BJ (cell line): ENCODE data around the gene SCAMP2. TPM values are rescaled to one million over a fixed set of nuclear protein-coding genes. Genes with fewer than 3 reads are reported as not detected.
"Not testable (repeated sequence)": the region's sequence is repeated elsewhere in the genome, so short reads cannot be mapped to it uniquely, and the experiment has no call there.

Source experiments
- CTCF ChIA-PET: fragments of 350-600 bp; formaldehyde crosslinking; extraction: SDS; loops from one replicate; lab custom pipeline; 2021; ENCODE audit warnings: antibody characterized with exemption, inconsistent platforms; lab: Yijun Ruan, JAX
- POLR2A ChIA-PET: fragments of 300-600 bp; sonication (Branson Sonifier 250); formaldehyde crosslinking; extraction: SDS; loops from one replicate; lab custom pipeline; 2021; ENCODE audit warnings: antibody characterized with exemption; lab: Charles Lee
- DNase-seq: peaks from one replicate; pipeline ENCODE4 v3.0.0-alpha.2; 2011; ENCODE audit warnings: low read depth
- H3K27me3 ChIP-seq: 2 replicates; pipeline ENCODE4 v1.6.0; 2011; ENCODE audit warnings: low read length; ENCODE audit not compliant: control insufficient read depth, insufficient read depth
- H3K36me3 ChIP-seq: 2 replicates; pipeline ENCODE4 v1.5.1; 2011; ENCODE audit warnings: low read length; ENCODE audit not compliant: control insufficient read depth, insufficient read depth
- H3K4me3 ChIP-seq: 2 replicates; pipeline ENCODE4 v1.5.1; 2011; ENCODE audit warnings: low read depth, mild to moderate bottlenecking, control low read depth, low read length
- CTCF ChIP-seq: IDR thresholded peaks from 2 replicates; pipeline ENCODE4 v1.5.1; 2011; ENCODE audit warnings: low read depth, mild to moderate bottlenecking, control low read depth, inconsistent platforms, low read length, moderate library complexity; ENCODE audit not compliant: insufficient read depth
- polyA plus RNA-seq: library from polyadenylated mRNA; depleted of rRNA; stranded (reverse); fragments of >200 nt; gene quantifications from 2 replicates; pipeline ENCODE4 v1.2.3, GENCODE V29; 2011

Gene SCAMP2
- polyA plus RNA-seq, 1 experiment: 192 TPM

- Histone ChIP-seq H3K36me3 (peaks cover 9% of the 10 kb centered on the region), H3K4me3 (peak overlapping the region; percentile 99), H3K27me3 (no peaks in the 10 kb centered on the region)
- ChIA-PET CTCF (interaction anchor here (2.8 kb wide), 1 partner anchor 11 kb away, joined by 21 read pairs; no protein-coding TSS in a partner anchor), POLR2A (no interaction called here)
- TF ChIP-seq CTCF: no peak
- no peak for DNase-seq
Measured at GRCh38 chr15:74890665-74890960, 17.4 kb upstream of the SCAMP2 start.

- Histone ChIP-seq H3K36me3 (peaks cover 9% of the 10 kb centered on the region), H3K27me3 (no peaks in the 10 kb centered on the region), H3K4me3 (peak within 1 kb of the TSS; percentile 99)
- DNase-seq: no peak
- POLR2A ChIA-PET: interaction anchor here (0.6 to 1.0 kb wide), 4 partner anchors 11 to 21 kb away, joined by 3 to 17 read pairs (median 4); partner anchors contain the start of gene FAM219B
- CTCF ChIA-PET: interaction anchor here (1.0 to 2.8 kb wide), 4 partner anchors 11 to 115 kb away, joined by 3 to 21 read pairs (median 5); partner anchors contain the start of gene SCAMP2
- TF ChIP-seq CTCF: no peak
Measured at GRCh38 chr15:74889883-74890664, 16.9 kb upstream of the SCAMP2 start, which contains the start of gene MPI. Gene MPI (plus strand): TSS chr15:74890042. CDS start chr15:74890074, 32 bp downstream.

- ChIA-PET CTCF (interaction anchor here (1.0 to 2.8 kb wide), 5 partner anchors 12 to 120 kb away, joined by 3 to 21 read pairs (median 3); partner anchors contain the start of gene SCAMP2), POLR2A (interaction anchor here (0.6 to 1.0 kb wide), 3 partner anchors 10 to 17 kb away, joined by 3 to 17 read pairs (median 3); partner anchors contain the start of gene FAM219B)
- no peak for TF ChIP-seq CTCF
Measured at GRCh38 chr15:74889390-74889882, 16.3 kb upstream of the SCAMP2 start.

DNA sequence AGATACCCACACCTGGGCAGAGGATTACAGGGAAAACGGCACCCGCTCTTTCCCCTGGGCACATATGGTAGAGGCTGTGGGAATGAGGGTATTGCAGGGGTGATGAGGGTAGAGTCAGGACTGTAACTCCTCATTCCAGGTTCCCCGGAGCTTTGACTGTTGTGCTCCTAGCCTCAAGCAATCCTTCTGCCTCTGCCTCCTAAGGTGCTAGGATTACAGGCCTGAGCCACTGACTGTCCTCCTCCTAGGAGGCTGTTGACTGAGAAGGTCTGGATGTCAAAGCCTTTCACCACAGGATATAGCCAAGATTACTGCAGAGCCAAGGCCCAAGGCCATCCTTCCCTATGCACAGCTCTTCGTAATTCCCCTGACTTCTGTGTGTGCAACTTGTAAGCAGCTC, 15.6 kb upstream of the SCAMP2 start:
- DNase-seq: no peak
- no peaks in the 10 kb centered on the region for H3K27me3 ChIP-seq
- ChIA-PET CTCF (interaction anchor here (1.1 to 2.8 kb wide), 4 partner anchors 13 to 119 kb away, joined by 3 to 21 read pairs (median 5); partner anchors contain the start of gene SCAMP2), POLR2A (no interaction called here)
- peaks cover 9% of the 10 kb centered on the region for H3K36me3 ChIP-seq
- no peak overlapping the region for H3K4me3 ChIP-seq
- no peak for TF ChIP-seq CTCF

More at GRCh38 chr15:74889390-74889882, 16.3 kb upstream of the SCAMP2 start:
- DNase-seq: no peak
- Histone ChIP-seq H3K36me3 (peaks cover 9% of the 10 kb centered on the region), H3K4me3 (peak overlapping the region; percentile 99), H3K27me3 (no peaks in the 10 kb centered on the region)

DNA sequence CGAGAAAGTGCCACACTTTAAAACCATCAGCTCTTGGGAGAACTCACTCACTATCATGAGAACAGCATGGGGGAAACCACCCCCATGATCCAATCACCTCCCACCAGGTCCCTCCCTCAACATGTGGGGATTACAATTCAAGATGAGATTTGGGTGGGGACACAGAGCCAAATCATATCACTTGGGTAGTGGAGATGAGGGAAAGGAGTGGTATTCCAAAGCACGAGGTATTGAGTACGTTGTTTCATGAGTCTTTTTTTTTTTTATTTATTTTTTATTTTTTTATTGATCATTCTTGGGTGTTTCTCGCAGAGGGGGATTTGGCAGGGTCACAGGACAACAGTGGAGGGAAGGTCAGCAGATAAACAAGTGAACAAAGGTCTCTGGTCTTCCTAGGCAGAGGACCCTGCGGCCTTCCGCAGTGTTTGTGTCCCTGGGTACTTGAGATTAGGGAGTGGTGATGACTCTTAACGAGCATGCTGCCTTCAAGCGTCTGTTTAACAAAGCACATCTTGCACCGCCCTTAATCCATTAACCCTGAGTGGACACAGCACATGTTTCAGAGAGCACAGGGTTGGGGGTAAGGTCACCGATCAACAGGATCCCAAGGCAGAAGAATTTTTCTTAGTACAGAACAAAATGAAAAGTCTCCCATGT, 14.5 kb upstream of the SCAMP2 start:
- H3K4me3 ChIP-seq, H3K27me3 ChIP-seq, POLR2A ChIA-PET, H3K36me3 ChIP-seq, DNase-seq: not testable (repeated sequence)
- CTCF ChIA-PET: interaction anchor here (2.0 to 2.8 kb wide), 2 partner anchors 14 kb away, joined by 7 to 21 read pairs; partner anchors contain the start of gene SCAMP2
